ENCODE measurements around the gene ZNF398. TPM values are rescaled to one million over a fixed set of nuclear protein-coding genes. Genes with fewer than 3 reads are reported as not detected.

ZNF398 gene
- total and polyA plus RNA-seq, 5 donors from 2014 or later, result 5.5 to 14.4 (median 11.9) TPM

DNA sequence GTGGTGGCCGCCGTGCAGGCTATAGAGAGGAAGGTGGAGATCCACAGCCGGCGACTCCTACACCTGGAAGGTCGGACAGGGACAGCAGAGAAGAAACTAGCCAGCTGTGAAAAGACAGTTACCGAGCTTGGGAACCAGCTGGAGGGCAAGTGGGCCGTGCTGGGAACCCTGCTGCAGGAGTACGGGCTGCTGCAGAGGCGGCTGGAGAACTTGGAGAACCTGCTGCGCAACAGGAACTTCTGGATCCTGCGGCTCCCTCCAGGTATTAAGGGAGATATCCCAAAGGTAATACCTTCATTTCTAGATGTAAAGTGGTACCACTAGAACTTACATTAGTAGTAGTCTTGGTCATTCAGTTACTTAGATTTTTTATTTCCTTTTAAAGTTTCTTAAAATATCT, 6.8 kb downstream of the ZNF398 start:
- peaks cover 6% of the 10 kb centered on the region for H3K4me1 ChIP-seq (ENCODE audit: control insufficient read depth, insufficient read depth, low read length, poor library complexity, severe bottlenecking)
- Mint-ChIP-seq H3K27ac (peak overlapping the region in 1 of 3 donors; percentile 68), H3K27me3 (no peaks in the 10 kb centered on the region), H3K4me1 (peaks cover 10 to 34% (median 23%) of the 10 kb centered on the region in 4 donors), H3K9me3 (no peaks in the 10 kb centered on the region), H3K36me3 (peaks cover 30% of the 10 kb centered on the region), H3K4me3 (no peak overlapping the region)
- ATAC-seq (ENCODE audit: low read depth in 2 of 2), result no peak
- no peak overlapping the region for H3K27ac ChIP-seq (ENCODE audit: insufficient read depth, low read length, poor library complexity, severe bottlenecking)
- H3K36me3 ChIP-seq (ENCODE audit: control insufficient read depth, insufficient read depth, low read length), result peaks cover 22% of the 10 kb centered on the region
- H3K27me3 ChIP-seq (ENCODE audit: control insufficient read depth, insufficient read depth, low read length), result no peaks in the 10 kb centered on the region
- no peaks in the 10 kb centered on the region for H3K9me3 ChIP-seq (ENCODE audit: control insufficient read depth in 2 of 2, low read length in 2 of 2)
- no peak for DNase-seq
- H3K4me3 ChIP-seq (ENCODE audit: low read depth, low read length), result no peak overlapping the region

GRCh38 chr7:149156898-149157297, 9.6 kb downstream of the ZNF398 start:
- Histone ChIP-seq H3K27ac (ENCODE audit: insufficient read depth, low read length, poor library complexity, severe bottlenecking) (no peak overlapping the region), H3K4me1 (ENCODE audit: control insufficient read depth, insufficient read depth, low read length, poor library complexity, severe bottlenecking) (no peaks in the 10 kb centered on the region), H3K27me3 (ENCODE audit: control insufficient read depth, insufficient read depth, low read length) (no peaks in the 10 kb centered on the region), H3K4me3 (ENCODE audit: low read depth, low read length) (no peak overlapping the region), H3K36me3 (ENCODE audit: control insufficient read depth, insufficient read depth, low read length) (peaks cover 39% of the 10 kb centered on the region), H3K9me3 (ENCODE audit: control insufficient read depth in 2 of 2, low read length in 2 of 2) (no peaks in the 10 kb centered on the region)
- Mint-ChIP-seq H3K36me3 (peaks cover 36% of the 10 kb centered on the region), H3K4me3 (no peak overlapping the region), H3K27ac (peak overlapping the region in 2 of 3 donors; percentile 42 to 43), H3K4me1 (peaks cover 4 to 25% (median 15%) of the 10 kb centered on the region in 4 donors), H3K9me3 (no peaks in the 10 kb centered on the region), H3K27me3 (no peaks in the 10 kb centered on the region)
- DNase-seq (no peak), ATAC-seq (ENCODE audit: low read depth in 2 of 2) (no peak)

- no peak for ATAC-seq (ENCODE audit: low read depth in 2 of 2)
- H3K4me1 ChIP-seq (ENCODE audit: control insufficient read depth, insufficient read depth, low read length, poor library complexity, severe bottlenecking), result no peaks in the 10 kb centered on the region
- Mint-ChIP-seq H3K4me1 (peaks cover 0 to 11% (median 5%) of the 10 kb centered on the region in 4 donors), H3K27me3 (no peaks in the 10 kb centered on the region), H3K4me3 (no peak overlapping the region), H3K27ac (peak overlapping the region in 2 of 3 donors; percentile 44 to 82), H3K36me3 (peaks cover 29% of the 10 kb centered on the region), H3K9me3 (no peaks in the 10 kb centered on the region)
- H3K9me3 ChIP-seq (ENCODE audit: control insufficient read depth in 2 of 2, low read length in 2 of 2), result no peaks in the 10 kb centered on the region
- H3K27ac ChIP-seq (ENCODE audit: insufficient read depth, low read length, poor library complexity, severe bottlenecking), result no peak overlapping the region
- H3K36me3 ChIP-seq (ENCODE audit: control insufficient read depth, insufficient read depth, low read length), result peaks cover 37% of the 10 kb centered on the region
- H3K4me3 ChIP-seq (ENCODE audit: low read depth, low read length), result no peak overlapping the region
- no peak for DNase-seq
- no peaks in the 10 kb centered on the region for H3K27me3 ChIP-seq (ENCODE audit: control insufficient read depth, insufficient read depth, low read length)
Observed at GRCh38 chr7:149161241-149161848, 14.1 kb downstream of the ZNF398 start.

- peaks cover 50% of the 10 kb centered on the region for H3K36me3 ChIP-seq (ENCODE audit: control insufficient read depth, insufficient read depth, low read length)
Observed at GRCh38 chr7:149166142-149166541, 18.9 kb downstream of the ZNF398 start.

DNA sequence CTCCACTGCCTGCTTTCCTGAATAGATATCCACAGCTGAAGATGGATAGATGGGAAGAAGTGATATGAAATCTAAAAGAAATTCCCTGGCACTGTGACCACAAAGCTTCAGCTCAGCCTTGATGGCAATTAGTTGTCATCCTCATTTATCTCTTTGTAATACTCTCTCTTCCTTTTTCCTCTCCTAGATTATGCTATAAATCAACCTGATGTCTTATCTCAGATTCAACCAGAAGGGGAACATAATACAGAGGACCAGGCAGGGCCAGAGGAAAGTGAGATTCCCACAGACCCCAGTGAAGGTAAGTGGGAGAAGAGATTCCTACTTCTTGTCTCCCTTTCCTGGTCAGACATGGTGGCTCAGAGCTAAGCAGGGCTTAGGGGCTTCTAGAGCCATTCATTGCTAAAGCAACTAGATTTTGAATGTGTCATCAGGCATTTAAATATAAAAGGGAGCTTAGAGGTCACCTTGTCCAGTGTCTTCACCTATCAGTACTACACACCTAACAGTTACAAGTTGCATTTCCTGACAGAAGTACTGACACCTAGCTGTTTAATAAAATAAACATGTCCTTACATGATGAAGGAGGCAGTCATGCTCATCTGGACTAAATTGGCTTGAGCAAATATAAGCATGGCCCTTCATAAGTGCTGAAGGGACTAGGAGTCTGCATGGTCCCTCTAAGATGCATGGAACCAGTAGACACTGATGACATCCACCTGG, 19.5 kb downstream of the ZNF398 start:
- H3K27me3 Mint-ChIP-seq, result no peaks in the 10 kb centered on the region
- Histone ChIP-seq H3K4me1 (ENCODE audit: control insufficient read depth, insufficient read depth, low read length, poor library complexity, severe bottlenecking) (no peaks in the 10 kb centered on the region), H3K4me3 (ENCODE audit: low read depth, low read length) (no peak overlapping the region), H3K27ac (ENCODE audit: insufficient read depth, low read length, poor library complexity, severe bottlenecking) (no peak overlapping the region), H3K27me3 (ENCODE audit: control insufficient read depth, insufficient read depth, low read length) (no peaks in the 10 kb centered on the region), H3K36me3 (ENCODE audit: control insufficient read depth, insufficient read depth, low read length) (peaks cover 46% of the 10 kb centered on the region), H3K9me3 (ENCODE audit: control insufficient read depth in 2 of 2, low read length in 2 of 2) (no peaks in the 10 kb centered on the region)
- peak overlapping the region in 2 of 3 donors; percentile 49 to 52 for H3K27ac Mint-ChIP-seq
- ATAC-seq (ENCODE audit: low read depth in 2 of 2) (no peak), DNase-seq (no peak)
- H3K36me3 Mint-ChIP-seq, result peaks cover 27% of the 10 kb centered on the region
- no peaks in the 10 kb centered on the region for H3K9me3 Mint-ChIP-seq
- peaks cover 0 to 2% (median 0%) of the 10 kb centered on the region in 4 donors for H3K4me1 Mint-ChIP-seq
- H3K4me3 Mint-ChIP-seq, result no peak overlapping the region

More at GRCh38 chr7:149166142-149166541, 18.9 kb downstream of the ZNF398 start:
- no peaks in the 10 kb centered on the region for H3K27me3 ChIP-seq (ENCODE audit: control insufficient read depth, insufficient read depth, low read length)
- no peak overlapping the region for H3K4me3 ChIP-seq (ENCODE audit: low read depth, low read length)
- Mint-ChIP-seq H3K36me3 (peaks cover 30% of the 10 kb centered on the region), H3K4me3 (no peak overlapping the region), H3K9me3 (no peaks in the 10 kb centered on the region), H3K27ac (peak overlapping the region in 2 of 3 donors; percentile 49 to 52), H3K27me3 (no peaks in the 10 kb centered on the region), H3K4me1 (peaks cover 0 to 2% (median 0%) of the 10 kb centered on the region in 4 donors)
- DNase-seq (no peak), ATAC-seq (ENCODE audit: low read depth in 2 of 2) (no peak)
- no peak overlapping the region for H3K27ac ChIP-seq (ENCODE audit: insufficient read depth, low read length, poor library complexity, severe bottlenecking)
- H3K4me1 ChIP-seq (ENCODE audit: control insufficient read depth, insufficient read depth, low read length, poor library complexity, severe bottlenecking), result no peaks in the 10 kb centered on the region
- no peaks in the 10 kb centered on the region for H3K9me3 ChIP-seq (ENCODE audit: control insufficient read depth in 2 of 2, low read length in 2 of 2)

GRCh38 chr7:149171892-149172533, 24.8 kb downstream of the ZNF398 start:
- H3K27me3 Mint-ChIP-seq, result no peaks in the 10 kb centered on the region
- ATAC-seq (ENCODE audit: low read depth in 2 of 2), result no peak
- no peaks in the 10 kb centered on the region for H3K4me1 ChIP-seq (ENCODE audit: control insufficient read depth, insufficient read depth, low read length, poor library complexity, severe bottlenecking)
- no peaks in the 10 kb centered on the region for H3K9me3 Mint-ChIP-seq
- peaks cover 0 to 2% (median 0%) of the 10 kb centered on the region in 4 donors for H3K4me1 Mint-ChIP-seq
- no peak overlapping the region for H3K4me3 Mint-ChIP-seq
- peaks cover 57% of the 10 kb centered on the region for H3K36me3 ChIP-seq (ENCODE audit: control insufficient read depth, insufficient read depth, low read length)
- H3K27me3 ChIP-seq (ENCODE audit: control insufficient read depth, insufficient read depth, low read length), result no peaks in the 10 kb centered on the region
- no peak overlapping the region for H3K27ac ChIP-seq (ENCODE audit: insufficient read depth, low read length, poor library complexity, severe bottlenecking)
- H3K27ac Mint-ChIP-seq, result no peak overlapping the region
- H3K9me3 ChIP-seq (ENCODE audit: control insufficient read depth in 2 of 2, low read length in 2 of 2), result no peaks in the 10 kb centered on the region
- no peak for DNase-seq
- H3K4me3 ChIP-seq (ENCODE audit: low read depth, low read length), result no peak overlapping the region
- H3K36me3 Mint-ChIP-seq, result peaks cover 20% of the 10 kb centered on the region

DNA sequence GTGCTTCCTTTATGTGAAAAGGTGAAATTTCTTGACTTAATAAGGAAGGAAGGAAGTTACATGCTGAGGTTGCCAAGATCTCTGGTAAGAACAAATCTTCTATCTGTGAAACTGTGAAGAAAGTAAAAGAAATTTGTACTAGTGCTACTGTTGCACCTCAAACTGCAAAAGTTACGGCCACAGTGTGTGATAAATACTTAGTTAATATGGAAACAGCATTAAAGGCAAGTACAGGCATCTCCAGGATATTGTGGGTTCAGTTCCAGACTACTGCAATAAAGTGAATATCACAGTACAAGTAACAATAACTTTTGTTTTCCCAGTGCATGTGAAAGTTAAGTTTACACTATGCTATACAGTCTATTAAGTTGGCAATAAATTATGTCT, 25.3 kb downstream of the ZNF398 start:
- no peaks in the 10 kb centered on the region for H3K27me3 ChIP-seq (ENCODE audit: control insufficient read depth, insufficient read depth, low read length)
- H3K27ac ChIP-seq (ENCODE audit: insufficient read depth, low read length, poor library complexity, severe bottlenecking), result no peak overlapping the region
- H3K36me3 Mint-ChIP-seq, result peaks cover 21% of the 10 kb centered on the region
- H3K9me3 Mint-ChIP-seq, result no peaks in the 10 kb centered on the region
- H3K9me3 ChIP-seq (ENCODE audit: control insufficient read depth in 2 of 2, low read length in 2 of 2), result no peaks in the 10 kb centered on the region
- ATAC-seq (ENCODE audit: low read depth in 2 of 2) (no peak), DNase-seq (no peak)
- H3K36me3 ChIP-seq (ENCODE audit: control insufficient read depth, insufficient read depth, low read length), result peaks cover 57% of the 10 kb centered on the region
- H3K4me1 Mint-ChIP-seq, result peaks cover 0 to 2% (median 0%) of the 10 kb centered on the region in 4 donors
- H3K27ac Mint-ChIP-seq, result no peak overlapping the region
- H3K4me3 Mint-ChIP-seq, result no peak overlapping the region
- H3K4me3 ChIP-seq (ENCODE audit: low read depth, low read length), result no peak overlapping the region
- no peaks in the 10 kb centered on the region for H3K4me1 ChIP-seq (ENCODE audit: control insufficient read depth, insufficient read depth, low read length, poor library complexity, severe bottlenecking)
- no peaks in the 10 kb centered on the region for H3K27me3 Mint-ChIP-seq
